Prostate gland (tissue), 2 donors: ENCODE measurements around the gene WDR43. TPM values are rescaled to one million over a fixed set of nuclear protein-coding genes. Genes with fewer than 3 reads are reported as not detected.

Experiments used
- DNase-seq: peaks from one replicate; pipeline ENCODE4 v3.0.0-alpha.2; 2019; ENCODE audit warnings: low spot score
- H3K27ac ChIP-seq, 2 donors: fragments of 200-600 bp; sonication (generic); 2 replicates each; pipeline ENCODE4 v1.5.1; 2017 to 2019
- H3K27me3 ChIP-seq: fragments of 200-600 bp; sonication (generic); replicated peaks from 2 replicates; pipeline ENCODE4 v1.5.1; 2019; ENCODE audit not compliant: insufficient read depth
- H3K36me3 ChIP-seq, 2 donors: fragments of 200-600 bp; sonication (generic); 1 replicate in 1 of 2; 2 replicates in 1 of 2; pipeline versions ENCODE4 v1.5.1 to v1.8.1; 2017 to 2019
- H3K4me1 ChIP-seq: fragments of 200-600 bp; sonication (generic); replicated peaks from 2 replicates; pipeline ENCODE4 v1.5.1; 2019
- H3K4me3 ChIP-seq, 2 donors: fragments of 200-600 bp; sonication (generic); 2 replicates each; pipeline ENCODE4 v1.5.1; 2017 to 2019
- H3K9me3 ChIP-seq: fragments of 200-600 bp; sonication (generic); 2 replicates; pipeline ENCODE4 v1.5.1; 2017
- POLR2A ChIP-seq: fragments of 450-650 bp; IDR thresholded peaks from one replicate; pipeline ENCODE4 v1.6.1; 2016; ENCODE audit warnings: antibody characterized with exemption, mild to moderate bottlenecking
- POLR2AphosphoS5 ChIP-seq: sonication (generic); formaldehyde crosslinking; IDR thresholded peaks from one replicate; pipeline ENCODE4 v1.6.1; 2017; ENCODE audit warnings: antibody characterized with exemption
- WGBS: methylation state at CpG from one replicate; pipeline ENCODE4 v1.1.5; 2018; 5-methylcytosine and 5-hydroxymethylcytosine counted together
- intact Hi-C: fragments of 100-400 bp; cut with DNase I; formaldehyde crosslinking; loops from one replicate; pipeline ENCODE4 v1.14.2; 2022
- total RNA-seq, 2 donors: library from RNA; depleted of rRNA; stranded (reverse); fragments of >200 nt; gene quantifications; one replicate each; pipeline ENCODE4 v1.1.0, GENCODE V29; 2016
- TF ChIP-seq, protein P1 (sequence below), 4 experiments: fragments of 200-600 bp in 2 of 4; fragments of 450-650 bp in 2 of 4; sonication (generic) in 2 of 4; IDR thresholded peaks; 1 replicate in 3 of 4; 2 replicates in 1 of 4; pipeline ENCODE4 v1.5.1; 2016 to 2019; ENCODE audit warnings: antibody characterized with exemption in 4 of 4, mild to moderate bottlenecking in 2 of 4, moderate library complexity in 2 of 4

The WDR43 gene
- total RNA-seq, 2 donors from 2014 or later = 30.6 to 36.9 TPM

DNA sequence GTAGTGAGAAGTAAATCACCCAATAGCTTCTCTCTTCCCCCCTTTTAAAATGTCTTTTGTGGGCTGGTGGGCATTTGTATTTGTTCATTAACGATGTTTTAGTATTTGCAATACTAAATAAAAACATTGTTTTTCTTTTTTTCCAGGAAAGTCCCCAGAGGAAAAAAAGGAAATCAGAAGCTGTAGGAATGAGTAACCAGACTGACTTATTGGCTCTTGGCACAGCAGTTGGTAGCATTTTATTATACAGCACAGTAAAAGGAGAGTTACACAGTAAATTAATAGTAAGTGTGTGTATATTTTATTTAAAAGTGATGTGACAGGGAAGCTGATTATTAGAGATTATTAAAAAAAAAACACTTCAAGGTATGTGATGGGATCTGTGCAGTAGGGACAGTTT is 7.4 kb downstream of the WDR43 start:
- Histone ChIP-seq H3K27ac (no peak overlapping the region), H3K36me3 (no peaks in the 10 kb centered on the region), H3K27me3 (no peaks in the 10 kb centered on the region), H3K4me1 (no peaks in the 10 kb centered on the region), H3K4me3 (no peak overlapping the region), H3K9me3 (no peaks in the 10 kb centered on the region)
- no peak for DNase-seq
- intact Hi-C loops = no loop called here
- 57% methylated on average over 1 of the region's 1 CpG for WGBS
- TF ChIP-seq, protein P1, sequence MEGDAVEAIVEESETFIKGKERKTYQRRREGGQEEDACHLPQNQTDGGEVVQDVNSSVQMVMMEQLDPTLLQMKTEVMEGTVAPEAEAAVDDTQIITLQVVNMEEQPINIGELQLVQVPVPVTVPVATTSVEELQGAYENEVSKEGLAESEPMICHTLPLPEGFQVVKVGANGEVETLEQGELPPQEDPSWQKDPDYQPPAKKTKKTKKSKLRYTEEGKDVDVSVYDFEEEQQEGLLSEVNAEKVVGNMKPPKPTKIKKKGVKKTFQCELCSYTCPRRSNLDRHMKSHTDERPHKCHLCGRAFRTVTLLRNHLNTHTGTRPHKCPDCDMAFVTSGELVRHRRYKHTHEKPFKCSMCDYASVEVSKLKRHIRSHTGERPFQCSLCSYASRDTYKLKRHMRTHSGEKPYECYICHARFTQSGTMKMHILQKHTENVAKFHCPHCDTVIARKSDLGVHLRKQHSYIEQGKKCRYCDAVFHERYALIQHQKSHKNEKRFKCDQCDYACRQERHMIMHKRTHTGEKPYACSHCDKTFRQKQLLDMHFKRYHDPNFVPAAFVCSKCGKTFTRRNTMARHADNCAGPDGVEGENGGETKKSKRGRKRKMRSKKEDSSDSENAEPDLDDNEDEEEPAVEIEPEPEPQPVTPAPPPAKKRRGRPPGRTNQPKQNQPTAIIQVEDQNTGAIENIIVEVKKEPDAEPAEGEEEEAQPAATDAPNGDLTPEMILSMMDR (IDR thresholded peaks at IDR 0.05) = no peak
- no peak for TF ChIP-seq POLR2AphosphoS5

DNA sequence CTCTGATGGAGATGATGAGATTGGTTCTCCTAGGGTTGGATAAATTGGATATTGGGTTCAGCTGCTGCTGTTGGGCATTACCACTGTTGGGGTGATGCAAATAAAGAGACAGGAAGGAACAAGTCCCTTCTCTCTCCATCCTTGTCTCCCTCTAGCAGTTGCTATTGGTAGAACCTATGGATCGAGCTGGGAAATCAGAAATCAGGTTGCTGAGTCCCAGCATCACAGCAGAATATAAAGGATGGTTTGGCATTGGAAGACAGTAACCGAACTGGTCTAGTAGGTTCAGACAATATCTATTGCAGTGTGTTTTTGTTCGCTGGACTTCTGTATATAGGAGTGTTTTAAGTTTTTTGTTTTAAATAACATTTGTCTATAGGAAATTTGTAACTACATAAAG is 8.1 kb downstream of the WDR43 start:
- intact Hi-C loops = no loop called here
- Histone ChIP-seq H3K27me3 (no peaks in the 10 kb centered on the region), H3K4me3 (no peak overlapping the region), H3K4me1 (no peaks in the 10 kb centered on the region), H3K9me3 (no peaks in the 10 kb centered on the region), H3K36me3 (no peaks in the 10 kb centered on the region), H3K27ac (no peak overlapping the region)
- DNase-seq = no peak
- WGBS = 64% methylated on average over 3 of the region's 3 CpGs
- TF ChIP-seq POLR2AphosphoS5 (no peak), POLR2A (no peak)
- TF ChIP-seq, protein P1 (IDR thresholded peaks at IDR 0.05) = no peak

DNA sequence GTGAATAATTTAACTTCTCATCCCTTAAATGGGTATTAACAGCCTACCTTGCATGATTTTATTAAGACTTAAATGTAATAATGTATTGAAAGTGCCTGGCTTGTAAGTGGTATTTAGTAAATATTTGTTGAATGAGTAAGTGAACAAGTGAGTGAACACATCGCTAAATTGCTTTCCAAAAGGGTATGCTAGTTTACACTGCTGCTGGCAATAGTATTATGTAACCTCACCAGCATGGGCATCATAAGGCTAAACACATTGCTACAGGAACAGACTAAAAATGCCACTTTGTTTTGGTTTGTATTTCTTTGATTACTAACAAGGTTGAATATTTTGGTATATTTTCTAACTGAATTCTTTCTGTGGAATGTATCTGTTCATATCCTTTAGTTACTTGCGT is 9.8 kb downstream of the WDR43 start:
- DNase-seq = no peak
- WGBS = 68% methylated on average over 2 of the region's 2 CpGs
- no peak overlapping the region for H3K4me3 ChIP-seq
- no peak overlapping the region for H3K27ac ChIP-seq
- H3K27me3 ChIP-seq = no peaks in the 10 kb centered on the region
- H3K36me3 ChIP-seq = no peaks in the 10 kb centered on the region
- no peaks in the 10 kb centered on the region for H3K4me1 ChIP-seq
- no peaks in the 10 kb centered on the region for H3K9me3 ChIP-seq
- intact Hi-C loops = no loop called here
- TF ChIP-seq POLR2A = no peak
- TF ChIP-seq, protein P1 (IDR thresholded peaks at IDR 0.05) = no peak
- TF ChIP-seq POLR2AphosphoS5 = no peak

DNA sequence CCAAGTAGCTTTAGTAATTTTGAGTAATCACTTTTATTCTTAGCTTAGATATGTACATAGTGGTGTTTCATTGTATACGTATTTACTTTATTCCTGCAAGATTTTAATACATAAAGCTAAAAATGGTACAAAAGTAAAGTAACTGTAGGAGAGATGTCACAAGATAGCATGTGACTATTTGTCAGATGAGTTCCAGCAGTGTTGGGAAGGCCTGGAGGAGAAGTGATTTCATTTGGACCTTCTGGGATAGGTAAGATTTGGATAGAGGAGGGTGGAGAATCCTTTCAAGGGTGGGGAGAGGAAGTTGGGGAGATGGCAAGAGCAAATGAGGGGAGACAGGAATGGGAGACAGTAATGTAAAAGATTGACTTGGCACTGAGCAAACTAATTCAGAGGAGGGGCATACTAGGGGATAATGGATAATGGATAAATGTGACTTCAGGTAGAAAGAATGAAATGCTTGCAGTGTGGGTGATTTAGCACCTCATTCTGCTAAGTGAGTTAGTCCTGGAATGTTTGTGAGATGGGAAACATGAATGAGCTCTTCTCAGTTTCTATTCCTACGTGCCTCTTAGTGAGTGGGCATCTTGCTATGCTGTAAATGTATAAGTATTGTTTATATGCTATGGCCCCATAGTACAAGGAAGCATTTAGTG is 10.5 kb downstream of the WDR43 start:
- no peak for TF ChIP-seq POLR2AphosphoS5
- TF ChIP-seq, protein P1 (IDR thresholded peaks at IDR 0.05) = no peak
- TF ChIP-seq POLR2A = no peak
- Histone ChIP-seq H3K36me3 (no peaks in the 10 kb centered on the region), H3K27ac (no peak overlapping the region), H3K4me1 (no peaks in the 10 kb centered on the region), H3K27me3 (no peaks in the 10 kb centered on the region), H3K4me3 (no peak overlapping the region), H3K9me3 (no peaks in the 10 kb centered on the region)
- intact Hi-C loops = no loop called here
- DNase-seq = no peak
- 45% methylated on average over 2 of the region's 2 CpGs for WGBS

DNA sequence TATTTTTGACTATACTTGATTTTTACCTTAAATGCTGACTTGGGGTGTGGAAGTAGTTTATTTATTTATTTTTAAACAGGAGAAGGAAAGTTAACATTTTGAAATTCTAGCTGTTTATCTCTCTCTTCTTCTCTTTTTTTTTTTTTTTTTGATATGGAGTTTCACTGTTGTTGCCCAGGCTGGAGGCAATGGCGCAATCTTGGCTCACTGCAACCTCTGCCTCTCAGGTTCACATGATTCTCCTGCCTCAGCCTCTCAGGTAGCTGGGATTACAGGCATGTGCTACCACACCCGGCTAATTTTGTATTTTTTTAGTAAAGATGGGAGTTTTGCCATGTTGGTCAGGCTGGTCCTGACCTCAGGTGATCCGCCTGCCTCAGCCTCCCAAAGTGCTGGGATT is 11.1 kb downstream of the WDR43 start:
- Histone ChIP-seq H3K9me3 (no peaks in the 10 kb centered on the region), H3K27ac (no peak overlapping the region), H3K36me3 (no peaks in the 10 kb centered on the region), H3K4me1 (no peaks in the 10 kb centered on the region), H3K4me3 (no peak overlapping the region), H3K27me3 (no peaks in the 10 kb centered on the region)
- 100% methylated on average over 3 of the region's 3 CpGs for WGBS
- TF ChIP-seq POLR2A = no peak
- TF ChIP-seq POLR2AphosphoS5 = no peak
- TF ChIP-seq, protein P1 (IDR thresholded peaks at IDR 0.05) = no peak
- no peak for DNase-seq
- intact Hi-C loops = no loop called here
